ENCODE data around the gene PCYT1B. TPM values are rescaled to one million over a fixed set of nuclear protein-coding genes. Genes with fewer than 3 reads are reported as not detected.

PCYT1B gene
- total and polyA plus RNA-seq, 4 experiments from 2014 or later, result not detected

DNA sequence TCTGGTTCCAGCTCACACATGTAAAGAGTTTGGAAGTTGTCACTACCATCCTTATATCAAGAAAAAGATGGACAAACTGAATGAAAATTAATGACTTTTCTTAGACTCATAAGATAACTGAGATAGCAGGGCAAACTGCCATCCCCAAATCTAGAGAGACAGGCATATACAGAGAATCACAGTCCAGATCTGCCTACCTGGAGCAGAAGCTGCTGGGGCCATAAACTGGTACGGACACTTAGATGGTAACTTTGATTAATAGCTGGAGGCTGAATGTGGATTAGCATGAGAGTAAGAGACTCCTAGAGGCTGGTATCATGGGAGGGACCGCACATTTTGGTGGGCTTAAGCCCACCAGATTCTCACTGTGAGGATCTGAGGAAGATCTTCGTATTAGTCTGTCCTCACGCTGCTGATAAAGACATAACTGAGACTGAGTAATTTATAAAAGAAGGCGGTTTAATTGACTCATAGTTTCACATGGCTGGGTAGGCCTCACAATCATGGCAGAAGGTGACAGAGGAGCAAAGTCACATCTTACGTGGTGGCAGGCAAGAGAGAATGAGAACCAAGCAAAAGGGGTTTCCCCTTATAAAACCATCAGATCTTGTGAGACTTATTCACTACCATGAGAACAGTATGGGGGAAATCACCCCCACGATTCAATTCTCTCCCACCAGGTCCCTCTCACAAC lies 35.7 kb upstream of the PCYT1B start:
- Histone ChIP-seq H3K36me3 (ENCODE audit: insufficient read depth, low read length) (no peaks in the 10 kb centered on the region), H3K27me3 (ENCODE audit: insufficient read depth, low read length) (no peaks in the 10 kb centered on the region), H3K27ac (ENCODE audit: low read depth, low read length) (no peak overlapping the region), H3K4me1 (ENCODE audit: insufficient read depth, low read length) (no peaks in the 10 kb centered on the region), H3K9me3 (ENCODE audit: control insufficient read depth in 1 of 2, low read length in 2 of 2) (no peaks in the 10 kb centered on the region), H3K4me3 (ENCODE audit: low read length in 2 of 2) (no peak overlapping the region)
- POLR2A ChIA-PET (ENCODE audit: partially characterized antibody), result no interaction called here
- H3K4me1 Mint-ChIP-seq, result no peaks in the 10 kb centered on the region
- H3K4me3 Mint-ChIP-seq, result no peak overlapping the region
- H3K27ac Mint-ChIP-seq, result no peak overlapping the region
- DNase-seq, result no peak
- CTCF ChIA-PET (ENCODE audit: partially characterized antibody), result interaction anchor here (0.6 kb wide), 1 partner anchor 8 kb away, joined by 3 read pairs; no protein-coding TSS in a partner anchor
- H3K36me3 Mint-ChIP-seq, result no peaks in the 10 kb centered on the region
- H3K27me3 Mint-ChIP-seq, result no peaks in the 10 kb centered on the region
- intact Hi-C loops (cut with micrococcal nuclease), result no loop called here
- H3K9me3 Mint-ChIP-seq, result peaks cover 0 to 1% (median 0%) of the 10 kb centered on the region in 8 donors

DNA sequence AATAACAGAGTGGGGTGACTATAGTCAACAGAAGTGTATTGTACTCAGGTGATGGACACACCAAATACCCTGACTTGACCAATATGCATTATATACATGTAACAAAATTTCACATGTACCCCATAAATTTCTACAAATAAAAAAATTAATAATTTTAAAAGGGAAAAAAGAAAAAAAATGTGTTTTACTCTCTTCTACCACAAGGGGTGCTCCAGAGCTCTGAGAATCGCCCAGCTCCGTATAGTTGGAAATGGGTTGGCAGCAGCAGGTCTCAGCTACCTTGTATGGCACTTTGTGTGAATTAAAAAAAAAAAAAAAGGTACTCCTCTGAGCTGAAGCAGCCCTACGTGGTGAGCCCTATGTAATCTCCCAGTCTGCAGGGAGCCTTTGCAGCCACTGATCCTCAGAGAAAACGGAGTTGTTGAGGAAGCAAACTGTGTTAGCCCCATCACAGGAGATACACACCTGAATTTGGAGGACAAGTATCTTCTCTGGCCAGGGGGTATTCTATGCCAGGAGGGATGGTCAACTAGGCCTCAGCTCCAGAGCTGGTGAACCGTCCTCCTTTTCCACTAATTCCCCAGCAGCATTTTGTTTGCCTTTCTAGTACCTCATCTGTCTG lies 29.4 kb upstream of the PCYT1B start:
- POLR2A ChIA-PET (ENCODE audit: partially characterized antibody), result no interaction called here
- Mint-ChIP-seq H3K4me3 (no peak overlapping the region), H3K27me3 (peaks cover 0 to 2% of the 10 kb centered on the region in 2 donors), H3K36me3 (no peaks in the 10 kb centered on the region), H3K27ac (no peak overlapping the region), H3K4me1 (no peaks in the 10 kb centered on the region), H3K9me3 (peaks cover 0 to 5% (median 0%) of the 10 kb centered on the region in 8 donors)
- intact Hi-C loops (cut with micrococcal nuclease), result no loop called here
- Histone ChIP-seq H3K9me3 (ENCODE audit: control insufficient read depth in 1 of 2, low read length in 2 of 2) (no peaks in the 10 kb centered on the region), H3K4me1 (ENCODE audit: insufficient read depth, low read length) (no peaks in the 10 kb centered on the region), H3K27ac (ENCODE audit: low read depth, low read length) (no peak overlapping the region), H3K36me3 (ENCODE audit: insufficient read depth, low read length) (no peaks in the 10 kb centered on the region), H3K27me3 (ENCODE audit: insufficient read depth, low read length) (no peaks in the 10 kb centered on the region), H3K4me3 (ENCODE audit: low read length in 2 of 2) (no peak overlapping the region)
- peak in 3 of 5 donors; percentile 8 to 14 (median 13) for DNase-seq
- CTCF ChIA-PET (ENCODE audit: partially characterized antibody), result interaction anchor here (0.9 to 1.5 kb wide), 4 partner anchors 15 to 26 kb away, joined by 3 to 5 read pairs (median 4); no protein-coding TSS in a partner anchor

DNA sequence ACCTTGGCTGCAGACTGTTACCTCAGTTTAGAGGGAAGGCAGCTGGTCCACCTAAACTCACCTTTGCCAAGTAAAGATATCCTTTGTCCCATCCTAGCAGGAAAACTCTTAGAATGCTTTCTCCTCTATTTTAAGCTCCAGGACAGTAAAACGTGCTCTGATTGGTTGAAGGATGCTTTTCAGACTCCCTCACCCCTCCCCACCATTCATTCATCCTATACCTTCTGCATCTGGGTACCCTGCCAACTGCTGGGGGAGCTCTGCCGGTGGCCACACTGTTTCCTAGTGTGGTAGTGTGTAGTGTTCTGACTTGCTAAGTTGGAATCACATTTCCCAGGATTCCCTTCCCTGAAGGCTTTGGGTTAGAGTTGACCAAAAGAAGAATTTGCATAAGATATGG lies 26.3 kb upstream of the PCYT1B start:
- Histone ChIP-seq H3K9me3 (ENCODE audit: control insufficient read depth in 1 of 2, low read length in 2 of 2) (no peaks in the 10 kb centered on the region), H3K36me3 (ENCODE audit: insufficient read depth, low read length) (no peaks in the 10 kb centered on the region), H3K27ac (ENCODE audit: low read depth, low read length) (no peak overlapping the region), H3K27me3 (ENCODE audit: insufficient read depth, low read length) (no peaks in the 10 kb centered on the region), H3K4me1 (ENCODE audit: insufficient read depth, low read length) (no peaks in the 10 kb centered on the region), H3K4me3 (ENCODE audit: low read length in 2 of 2) (no peak overlapping the region)
- ChIA-PET POLR2A (ENCODE audit: partially characterized antibody) (no interaction called here), CTCF (ENCODE audit: partially characterized antibody) (interaction anchor here (0.7 kb wide), 1 partner anchor 23 kb away, joined by 3 read pairs; no protein-coding TSS in a partner anchor)
- Mint-ChIP-seq H3K4me1 (no peaks in the 10 kb centered on the region), H3K27ac (no peak overlapping the region), H3K36me3 (no peaks in the 10 kb centered on the region), H3K9me3 (peaks cover 0 to 3% (median 0%) of the 10 kb centered on the region in 8 donors), H3K4me3 (no peak overlapping the region), H3K27me3 (peaks cover 0 to 2% of the 10 kb centered on the region in 2 donors)
- intact Hi-C loops (cut with micrococcal nuclease), result no loop called here
- no peak for DNase-seq

DNA sequence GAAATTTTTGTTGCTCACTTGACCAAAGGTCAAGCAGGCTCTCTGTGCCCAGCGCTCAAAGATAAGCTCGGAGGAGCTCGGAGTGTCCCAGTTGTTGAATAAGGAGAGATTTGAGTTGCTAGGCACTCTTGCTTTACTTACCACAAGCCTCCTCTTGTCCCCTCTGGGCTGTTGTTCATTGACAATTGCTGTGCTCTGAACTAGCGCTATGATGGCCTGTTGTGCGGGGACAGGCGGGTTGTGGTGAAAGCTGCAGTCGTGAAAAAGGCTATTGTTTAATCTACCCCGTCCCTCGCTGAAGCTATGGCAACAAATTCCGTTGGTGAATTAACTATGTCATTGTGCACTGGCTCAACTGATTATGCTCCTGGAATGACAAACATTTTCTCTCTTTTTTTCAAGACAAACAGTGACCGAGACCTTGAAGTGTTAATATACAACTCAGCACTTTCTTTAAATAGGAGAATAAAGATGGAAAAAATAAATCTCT lies 25.6 kb upstream of the PCYT1B start:
- Mint-ChIP-seq H3K4me1 (no peaks in the 10 kb centered on the region), H3K27me3 (peaks cover 0 to 2% of the 10 kb centered on the region in 2 donors), H3K27ac (no peak overlapping the region), H3K36me3 (no peaks in the 10 kb centered on the region), H3K4me3 (no peak overlapping the region), H3K9me3 (peaks cover 0 to 3% (median 0%) of the 10 kb centered on the region in 8 donors)
- H3K4me3 ChIP-seq (ENCODE audit: low read length in 2 of 2), result no peak overlapping the region
- H3K36me3 ChIP-seq (ENCODE audit: insufficient read depth, low read length), result no peaks in the 10 kb centered on the region
- no peak overlapping the region for H3K27ac ChIP-seq (ENCODE audit: low read depth, low read length)
- no peaks in the 10 kb centered on the region for H3K9me3 ChIP-seq (ENCODE audit: control insufficient read depth in 1 of 2, low read length in 2 of 2)
- POLR2A ChIA-PET (ENCODE audit: partially characterized antibody), result no interaction called here
- CTCF ChIA-PET (ENCODE audit: partially characterized antibody), result no interaction called here
- H3K4me1 ChIP-seq (ENCODE audit: insufficient read depth, low read length), result no peaks in the 10 kb centered on the region
- H3K27me3 ChIP-seq (ENCODE audit: insufficient read depth, low read length), result no peaks in the 10 kb centered on the region
- DNase-seq, result no peak
- intact Hi-C loops (cut with micrococcal nuclease), result no loop called here

DNA sequence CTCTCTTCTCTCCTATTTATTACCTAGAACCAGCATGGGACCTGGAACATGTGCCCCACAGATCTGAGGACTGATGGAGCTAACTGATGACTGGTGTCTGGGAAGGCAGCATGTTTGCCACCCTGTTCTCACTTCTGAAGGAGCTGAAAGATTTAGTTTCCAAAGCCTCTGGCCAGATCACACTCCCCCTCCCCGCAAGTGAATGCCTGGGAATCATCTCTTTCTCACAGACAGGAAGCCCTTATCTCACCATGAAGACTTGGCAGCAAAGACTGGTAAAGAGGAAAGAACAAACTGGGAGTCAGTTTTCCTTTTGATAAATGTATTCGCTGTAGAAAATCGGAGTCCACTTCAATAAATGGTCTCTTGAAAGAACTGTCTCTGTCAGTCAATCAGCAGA lies 21.0 kb upstream of the PCYT1B start:
- intact Hi-C loops (cut with micrococcal nuclease), result no loop called here
- peaks cover 0 to 2% of the 10 kb centered on the region in 2 donors for H3K27me3 Mint-ChIP-seq
- no peak overlapping the region for H3K27ac Mint-ChIP-seq
- POLR2A ChIA-PET (ENCODE audit: partially characterized antibody), result no interaction called here
- H3K4me1 Mint-ChIP-seq, result no peaks in the 10 kb centered on the region
- Histone ChIP-seq H3K36me3 (ENCODE audit: insufficient read depth, low read length) (no peaks in the 10 kb centered on the region), H3K27ac (ENCODE audit: low read depth, low read length) (no peak overlapping the region), H3K4me1 (ENCODE audit: insufficient read depth, low read length) (no peaks in the 10 kb centered on the region), H3K4me3 (ENCODE audit: low read length in 2 of 2) (no peak overlapping the region), H3K9me3 (ENCODE audit: control insufficient read depth in 1 of 2, low read length in 2 of 2) (no peaks in the 10 kb centered on the region), H3K27me3 (ENCODE audit: insufficient read depth, low read length) (no peaks in the 10 kb centered on the region)
- CTCF ChIA-PET (ENCODE audit: partially characterized antibody), result no interaction called here
- no peaks in the 10 kb centered on the region for H3K36me3 Mint-ChIP-seq
- no peaks in the 10 kb centered on the region for H3K9me3 Mint-ChIP-seq
- H3K4me3 Mint-ChIP-seq, result no peak overlapping the region
- DNase-seq, result no peak

DNA sequence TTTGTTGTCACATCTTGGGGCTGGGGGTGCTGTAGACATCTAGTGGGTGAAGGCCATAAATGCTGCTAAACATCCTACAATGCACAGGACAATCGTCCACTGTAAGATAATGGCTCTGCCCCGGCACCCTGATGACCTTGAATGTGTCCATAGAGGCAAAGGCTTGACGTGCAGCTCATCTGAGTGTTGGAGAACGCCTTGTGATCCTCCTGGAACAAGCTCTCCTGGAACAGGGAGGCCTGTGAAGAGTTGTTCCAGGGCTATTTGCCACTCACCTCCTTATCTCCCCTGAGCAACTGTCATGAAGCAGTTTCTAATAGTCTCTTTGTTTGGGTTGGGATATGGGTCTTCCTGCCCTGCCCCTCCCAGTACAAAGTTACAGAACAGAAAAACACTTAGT lies 15.2 kb upstream of the PCYT1B start:
- Histone ChIP-seq H3K27ac (ENCODE audit: low read depth, low read length) (no peak overlapping the region), H3K36me3 (ENCODE audit: insufficient read depth, low read length) (no peaks in the 10 kb centered on the region), H3K27me3 (ENCODE audit: insufficient read depth, low read length) (no peaks in the 10 kb centered on the region), H3K4me3 (ENCODE audit: low read length in 2 of 2) (no peak overlapping the region), H3K4me1 (ENCODE audit: insufficient read depth, low read length) (no peaks in the 10 kb centered on the region), H3K9me3 (ENCODE audit: control insufficient read depth in 1 of 2, low read length in 2 of 2) (no peaks in the 10 kb centered on the region)
- no peaks in the 10 kb centered on the region for H3K27me3 Mint-ChIP-seq
- H3K4me3 Mint-ChIP-seq, result no peak overlapping the region
- H3K4me1 Mint-ChIP-seq, result no peaks in the 10 kb centered on the region
- ChIA-PET POLR2A (ENCODE audit: partially characterized antibody) (no interaction called here), CTCF (ENCODE audit: partially characterized antibody) (no interaction called here)
- no peak for DNase-seq
- H3K9me3 Mint-ChIP-seq, result no peaks in the 10 kb centered on the region
- intact Hi-C loops (cut with micrococcal nuclease), result no loop called here
- no peaks in the 10 kb centered on the region for H3K36me3 Mint-ChIP-seq
- no peak overlapping the region for H3K27ac Mint-ChIP-seq

DNA sequence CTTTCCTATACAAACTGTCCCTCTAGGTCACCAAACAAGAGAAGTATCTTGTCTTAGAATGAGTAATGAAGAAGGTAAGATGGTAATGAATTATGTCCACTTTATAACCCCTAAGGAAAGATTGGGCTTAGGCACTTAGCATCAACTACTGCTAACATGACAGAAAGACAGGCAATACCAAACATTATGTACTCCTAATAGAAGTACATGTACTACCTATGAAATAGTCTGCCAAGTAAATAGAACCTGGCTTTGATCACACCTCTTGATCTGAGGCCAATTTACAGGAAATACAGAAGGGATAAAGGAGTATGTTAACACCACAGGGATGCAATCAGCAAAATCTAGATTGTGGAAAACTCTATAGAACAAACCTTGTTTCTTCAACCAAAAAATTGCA lies 14.1 kb upstream of the PCYT1B start:
- Histone ChIP-seq H3K27me3 (ENCODE audit: insufficient read depth, low read length) (no peaks in the 10 kb centered on the region), H3K36me3 (ENCODE audit: insufficient read depth, low read length) (no peaks in the 10 kb centered on the region), H3K9me3 (ENCODE audit: control insufficient read depth in 1 of 2, low read length in 2 of 2) (no peaks in the 10 kb centered on the region), H3K4me3 (ENCODE audit: low read length in 2 of 2) (no peak overlapping the region), H3K4me1 (ENCODE audit: insufficient read depth, low read length) (no peaks in the 10 kb centered on the region), H3K27ac (ENCODE audit: low read depth, low read length) (no peak overlapping the region)
- H3K4me3 Mint-ChIP-seq, result no peak overlapping the region
- DNase-seq, result no peak
- no peak overlapping the region for H3K27ac Mint-ChIP-seq
- intact Hi-C loops (cut with micrococcal nuclease), result no loop called here
- POLR2A ChIA-PET (ENCODE audit: partially characterized antibody), result no interaction called here
- H3K27me3 Mint-ChIP-seq, result no peaks in the 10 kb centered on the region
- H3K36me3 Mint-ChIP-seq, result no peaks in the 10 kb centered on the region
- H3K4me1 Mint-ChIP-seq, result no peaks in the 10 kb centered on the region
- CTCF ChIA-PET (ENCODE audit: partially characterized antibody), result no interaction called here
- H3K9me3 Mint-ChIP-seq, result no peaks in the 10 kb centered on the region

All from CD4-positive, alpha-beta memory T cell (primary cell).